COLO829 (cell line): ENCODE measurements around the gene C5orf63.
"Not testable (repeated sequence)": the region's sequence is repeated elsewhere in the genome, so short reads cannot be mapped to it uniquely, and the experiment has no call there.

Experiments
- DNase-seq: peaks from one replicate; pipeline ENCODE4 v3.0.0; 2012; ENCODE audit warnings: low spot score

The C5orf63 gene

DNA sequence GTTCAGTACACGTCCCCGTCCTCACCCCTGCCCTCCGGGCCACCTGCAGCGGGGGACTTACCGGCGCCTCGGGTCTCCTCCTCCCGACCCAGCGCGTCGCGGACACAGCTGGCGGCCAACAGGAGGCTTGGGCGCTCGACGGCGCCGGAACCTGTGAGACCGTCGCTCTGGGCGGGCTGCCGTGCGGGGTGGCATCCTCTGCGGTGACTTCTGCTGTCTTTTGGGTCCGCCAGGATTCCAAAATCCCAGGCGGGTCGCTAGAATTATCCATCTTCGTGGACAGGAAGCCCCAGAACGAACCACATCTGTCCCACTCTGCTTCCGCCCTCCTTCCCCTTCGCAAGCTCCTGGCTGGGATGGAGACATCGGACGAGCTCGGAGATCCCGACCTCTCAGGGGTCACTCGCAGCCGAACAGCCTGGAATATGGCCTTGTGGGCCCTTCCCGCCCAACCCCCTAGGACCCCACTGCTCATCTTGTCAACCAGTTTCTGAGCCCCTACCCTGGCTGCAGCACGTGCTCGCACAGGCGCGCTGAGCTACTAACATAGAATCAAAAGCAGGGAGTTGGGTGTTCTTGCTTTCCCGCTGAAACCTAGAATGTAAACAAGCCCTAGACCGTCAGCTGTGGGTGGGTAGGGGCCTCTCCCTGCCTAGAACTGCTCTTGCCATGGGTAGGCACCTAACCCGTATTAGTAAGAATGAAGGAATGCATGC, 42.0 kb downstream of the C5orf63 start:
- no peak for DNase-seq

DNA sequence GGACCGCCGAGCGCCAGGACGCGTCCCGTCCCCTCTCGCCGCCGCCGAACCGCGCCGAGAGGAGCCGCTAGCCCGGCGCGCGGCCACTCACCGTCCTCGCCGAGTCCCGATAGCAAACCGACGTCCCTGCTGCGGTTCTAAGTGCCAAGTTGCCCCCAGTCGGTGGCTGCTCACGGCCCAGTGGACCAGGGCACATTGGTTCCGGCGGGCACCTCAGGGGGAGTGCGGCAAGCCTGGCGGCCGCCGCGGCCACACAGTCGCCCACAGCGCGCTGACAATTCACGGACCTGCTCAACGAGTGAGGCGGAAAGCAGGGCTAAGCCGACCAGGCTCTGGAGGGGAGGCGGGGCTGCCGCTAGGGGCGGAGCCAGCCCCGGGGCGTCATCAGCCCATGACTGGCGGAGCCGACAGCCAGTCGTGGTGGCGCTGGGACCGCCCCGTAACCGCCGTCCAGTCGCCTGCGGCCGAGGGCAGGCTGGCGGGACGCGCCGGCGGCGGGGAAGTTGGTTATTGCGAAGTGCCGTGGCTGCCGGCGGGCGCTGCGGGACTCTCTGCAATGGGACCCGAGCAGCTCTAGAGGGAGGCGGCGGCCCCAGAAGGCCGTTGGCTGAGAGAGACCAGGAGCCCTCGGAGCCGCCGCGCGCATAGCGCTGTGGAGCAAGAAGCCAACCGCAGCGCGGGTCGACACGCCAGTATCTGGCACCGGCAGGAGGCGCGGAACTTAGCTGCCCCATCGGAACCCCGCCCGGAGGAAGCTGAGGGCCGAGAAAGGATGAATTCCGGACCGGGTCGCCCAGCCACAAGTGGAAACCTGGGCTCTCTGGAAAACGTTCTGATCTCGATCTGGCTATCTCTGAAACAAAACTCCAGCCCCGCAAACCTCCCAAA, 42.8 kb downstream of the C5orf63 start, which contains the start of gene MARCHF3:
Gene MARCHF3, minus strand, starts transcription at position 300 of the 888 bp plus-strand sequence. CDS start 112,387 bp downstream, outside the sequence.
- peak; percentile 69 for DNase-seq

DNA sequence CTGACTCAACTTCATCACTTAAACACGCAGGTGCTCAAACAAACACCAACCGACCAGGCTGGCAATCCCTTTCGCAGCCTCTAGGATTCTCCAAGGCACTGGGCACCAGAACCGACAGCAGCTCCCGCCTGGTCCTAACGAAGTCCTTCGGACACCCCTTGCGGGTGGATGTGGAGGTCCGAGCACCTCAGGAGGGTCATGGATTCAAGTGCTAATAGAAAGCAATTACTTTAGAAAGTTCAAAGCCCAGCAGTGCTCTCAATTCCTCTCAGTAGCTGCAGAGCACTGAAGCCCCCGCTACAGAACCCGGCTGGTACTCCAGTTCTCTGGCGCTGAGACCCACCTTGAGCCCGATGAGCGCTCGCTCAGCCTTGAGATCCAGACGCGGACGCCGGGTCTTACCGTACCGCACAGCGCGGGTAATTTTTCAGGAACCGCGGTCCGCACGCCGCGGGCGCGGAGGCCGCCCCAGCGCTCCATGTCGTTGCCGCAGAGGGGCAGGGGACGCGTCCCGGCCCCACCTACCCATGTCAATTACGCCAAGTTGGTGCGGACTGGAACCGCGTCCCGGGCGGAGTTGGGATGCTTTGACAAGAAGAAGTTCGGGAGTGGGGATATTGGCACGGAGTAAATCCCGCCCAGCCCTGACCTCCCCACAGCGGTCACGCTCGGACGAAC, 43.6 kb downstream of the C5orf63 start:
- no peak for DNase-seq

DNA sequence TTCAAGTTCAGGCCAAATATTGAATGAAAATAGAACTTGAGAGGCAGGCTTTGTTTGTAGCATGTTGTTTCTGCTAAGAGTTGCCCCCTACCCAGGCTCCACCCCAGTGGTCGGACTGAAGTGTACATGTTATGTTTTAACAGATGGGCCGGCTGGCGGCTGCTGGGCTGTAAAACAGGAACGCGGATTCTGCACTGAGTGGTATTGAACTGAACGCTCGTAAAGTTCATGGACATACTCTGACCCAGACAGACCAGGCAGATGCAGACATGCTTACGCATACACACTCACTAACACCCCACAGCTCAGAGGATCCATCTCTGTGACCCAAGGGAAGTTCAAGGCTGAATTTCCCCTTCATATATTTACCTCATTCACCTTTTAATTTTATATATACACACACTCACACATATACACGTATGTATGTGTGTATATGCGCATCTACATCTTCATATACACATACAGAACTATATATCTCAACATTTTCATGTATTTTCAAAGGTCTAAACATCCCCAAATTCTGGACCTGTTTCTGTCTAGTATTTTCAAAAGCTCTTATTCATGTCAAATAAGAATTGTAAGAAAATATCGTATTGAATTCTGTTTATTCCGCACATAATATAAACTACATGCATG, 44.4 kb downstream of the C5orf63 start:
- DNase-seq, result no peak

DNA sequence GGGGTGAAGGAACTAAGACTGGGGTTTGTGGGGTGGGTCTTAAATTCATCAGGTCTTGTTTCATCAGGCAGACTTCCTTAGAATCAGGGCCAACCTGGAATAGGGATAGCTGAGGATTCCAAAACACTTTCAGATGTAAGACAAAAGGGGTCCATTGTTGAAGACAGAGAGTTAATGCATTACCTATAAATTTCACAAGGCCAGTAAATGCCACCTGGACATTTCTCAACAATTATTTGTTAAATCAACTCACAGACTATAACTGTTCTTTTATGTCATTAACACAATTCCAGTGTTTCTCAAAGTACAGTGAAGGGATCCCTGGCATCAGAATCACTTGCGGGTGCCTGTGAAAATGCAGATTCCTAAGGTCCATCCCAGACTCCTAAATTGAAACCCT, 45.8 kb downstream of the C5orf63 start:
- DNase-seq, result no peak

DNA sequence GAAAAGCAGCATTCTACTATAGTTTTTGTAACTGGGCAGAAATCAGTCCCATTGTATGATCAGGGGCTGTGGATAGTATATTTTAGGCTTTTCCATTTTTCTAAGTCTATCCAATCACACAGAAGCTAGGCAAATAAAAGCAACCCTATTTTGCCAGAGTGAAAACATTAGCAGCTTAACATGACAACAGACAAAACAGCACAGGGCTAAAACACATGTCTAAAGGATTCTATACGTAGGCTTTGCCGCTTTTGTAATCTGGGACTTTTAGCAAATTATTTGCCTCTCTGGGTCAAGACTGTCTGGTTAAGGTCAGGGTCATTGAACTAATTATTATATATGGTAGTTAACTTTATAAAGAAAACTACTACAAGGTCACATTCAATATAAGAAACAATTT, 47.1 kb downstream of the C5orf63 start:
- DNase-seq, result no peak

DNA sequence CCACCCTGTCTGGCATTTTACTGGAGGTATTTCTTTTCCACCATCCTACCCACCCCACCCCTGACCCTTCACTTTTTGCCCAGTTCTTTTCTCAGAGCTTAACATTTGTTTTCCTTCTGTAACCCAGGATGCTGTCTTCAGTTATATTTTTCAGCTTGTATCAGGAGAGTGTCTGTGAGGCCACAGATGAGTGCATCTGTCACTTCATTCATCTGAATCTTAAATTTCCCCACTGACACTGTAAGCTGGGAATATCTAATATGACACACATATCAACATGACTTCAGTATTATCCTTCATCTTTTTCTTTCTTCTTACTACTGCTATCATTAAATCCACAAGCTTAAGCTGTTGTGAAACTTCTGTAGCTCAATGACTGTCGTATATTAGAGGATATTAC, 47.8 kb downstream of the C5orf63 start:
- no peak for DNase-seq

DNA sequence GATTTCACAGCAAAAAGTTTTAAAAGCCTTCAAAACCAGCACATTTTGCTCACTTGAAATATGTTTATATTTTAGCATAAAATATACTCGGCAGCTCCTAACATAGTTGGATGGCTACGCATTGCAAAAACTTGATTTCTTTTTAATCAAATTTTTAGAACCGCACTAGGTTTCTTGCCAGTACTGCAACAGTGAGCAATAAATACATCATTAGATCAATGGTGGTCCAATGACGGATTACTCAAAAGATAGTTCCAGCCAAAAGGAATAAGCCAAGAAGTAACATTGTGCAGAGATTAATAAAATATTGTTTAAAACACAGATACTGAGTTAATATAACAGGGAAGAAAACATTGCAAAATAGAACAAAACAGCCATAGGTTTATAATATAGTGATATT, 48.5 kb downstream of the C5orf63 start:
- no peak for DNase-seq

DNA sequence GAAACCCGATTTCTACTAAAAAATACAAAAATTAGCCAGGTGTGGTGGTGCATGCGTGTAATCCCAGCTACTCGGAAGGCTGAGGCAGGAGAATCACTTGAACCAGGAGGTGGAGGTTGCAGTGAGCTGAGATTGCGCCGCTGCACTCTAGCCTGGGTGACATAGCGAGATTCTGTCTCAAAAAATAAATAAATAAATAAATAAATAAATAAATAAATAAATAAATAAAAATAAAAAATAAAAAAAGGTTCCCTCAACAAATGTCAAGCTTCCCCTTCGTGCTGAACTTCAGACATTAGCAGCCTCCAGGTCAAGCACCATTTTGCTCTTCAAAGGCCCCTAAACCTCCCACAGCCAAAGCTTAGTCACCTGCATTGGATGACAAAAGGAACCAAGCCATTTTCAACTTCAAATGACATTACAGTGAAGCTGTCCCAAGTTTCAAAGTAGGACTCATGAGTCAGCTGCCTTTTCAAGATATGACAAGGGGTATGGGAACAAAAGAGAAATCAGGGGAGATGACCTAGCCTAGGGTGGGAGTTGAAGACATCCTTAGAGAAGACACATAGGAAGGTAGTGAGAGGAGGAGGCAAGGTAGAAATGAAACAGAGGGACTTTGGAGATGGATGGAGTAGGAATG, 49.6 kb downstream of the C5orf63 start:
- not testable (repeated sequence) for DNase-seq

DNA sequence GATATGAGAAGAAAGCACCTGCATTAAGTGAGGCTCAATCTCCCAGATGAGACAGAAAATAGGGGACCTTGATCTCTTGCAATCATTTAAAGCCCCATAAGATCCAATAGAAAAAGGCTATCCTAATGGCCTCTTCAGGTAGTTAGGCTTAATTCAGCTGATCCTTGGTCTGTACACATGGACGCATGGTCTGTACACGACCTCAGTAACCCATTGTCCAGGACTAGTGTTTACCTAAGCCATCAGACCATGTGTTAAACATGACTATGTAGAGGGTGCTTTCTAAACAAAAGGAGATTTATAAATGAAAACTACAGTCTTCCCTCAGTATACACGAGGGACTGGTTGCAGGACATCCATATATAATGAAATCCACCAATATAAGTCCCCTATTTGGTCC, 50.5 kb downstream of the C5orf63 start:
- no peak for DNase-seq

DNA sequence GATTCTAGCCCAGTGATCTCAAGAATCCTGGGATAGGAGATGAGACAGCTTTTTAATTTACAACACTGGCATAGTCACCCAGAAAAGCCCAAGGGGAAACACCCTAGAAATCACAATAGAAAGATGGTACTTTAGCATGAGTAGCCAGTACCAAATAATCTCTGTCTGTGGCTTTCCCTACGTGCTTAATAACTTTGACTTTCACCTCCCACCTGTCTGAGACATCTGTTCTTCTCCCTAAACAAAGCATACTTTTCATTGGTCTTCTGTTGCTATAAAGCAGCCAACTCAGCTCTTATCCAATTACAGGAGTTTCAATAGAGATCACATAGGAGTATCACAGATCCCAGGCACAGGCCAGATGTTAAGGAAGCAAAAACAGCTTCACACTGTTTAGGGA, 53.4 kb downstream of the C5orf63 start:
- DNase-seq, result no peak

DNA sequence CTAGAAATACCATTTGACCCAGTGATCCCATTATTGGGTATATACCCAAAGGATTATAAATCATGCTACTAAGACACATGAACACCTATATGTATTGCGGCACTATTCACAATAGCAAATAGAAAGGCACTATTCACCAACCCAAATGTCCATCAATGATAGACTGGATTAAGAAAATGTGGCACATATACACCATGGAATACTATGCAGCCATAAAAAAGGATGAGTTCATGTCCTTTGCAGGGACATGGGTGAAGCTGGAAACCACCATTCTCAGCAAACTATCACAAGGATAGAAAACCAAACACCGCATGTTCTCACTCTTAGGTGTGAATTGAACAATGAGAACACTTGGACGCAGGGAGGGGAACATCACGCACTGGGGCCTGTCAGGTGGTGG, 56.6 kb downstream of the C5orf63 start:
- DNase-seq, result not testable (repeated sequence)

DNA sequence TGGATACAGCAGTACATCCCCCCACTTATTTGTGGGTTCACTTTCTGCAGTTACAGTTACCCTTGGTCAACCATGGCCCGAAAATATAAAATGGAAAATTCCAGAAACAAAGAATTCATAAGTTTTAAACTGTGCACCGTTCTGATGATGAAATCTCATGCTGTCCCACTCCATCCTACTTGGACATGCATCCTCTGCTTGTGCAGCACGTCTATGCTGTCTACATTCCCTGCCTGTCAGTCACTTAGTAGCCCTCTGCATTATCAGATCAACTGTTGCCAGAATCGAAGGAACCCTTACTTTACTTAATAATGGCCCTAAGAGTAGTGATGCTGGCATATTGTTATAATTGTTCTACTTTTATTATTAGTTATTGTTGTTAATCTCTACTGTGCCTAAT, 57.6 kb downstream of the C5orf63 start:
- no peak for DNase-seq

DNA sequence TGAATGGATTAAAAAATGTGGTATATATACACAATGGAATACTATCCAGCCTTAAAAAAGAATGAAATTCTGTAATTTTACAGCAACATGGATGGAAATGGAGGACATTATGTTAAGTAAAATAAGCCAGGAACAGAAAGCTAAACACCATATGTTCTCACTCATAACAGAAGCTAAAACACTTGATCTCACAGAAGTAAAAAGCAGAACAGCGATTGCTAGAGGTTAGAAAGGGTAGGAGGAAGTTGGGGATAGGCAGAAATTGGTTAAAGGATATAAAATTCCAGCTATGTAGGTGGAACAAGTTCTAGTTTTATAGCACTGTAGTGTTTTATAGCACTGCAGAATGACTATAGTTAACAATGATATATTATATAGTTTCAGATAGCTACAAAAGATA, 58.7 kb downstream of the C5orf63 start:
- no peak for DNase-seq

DNA sequence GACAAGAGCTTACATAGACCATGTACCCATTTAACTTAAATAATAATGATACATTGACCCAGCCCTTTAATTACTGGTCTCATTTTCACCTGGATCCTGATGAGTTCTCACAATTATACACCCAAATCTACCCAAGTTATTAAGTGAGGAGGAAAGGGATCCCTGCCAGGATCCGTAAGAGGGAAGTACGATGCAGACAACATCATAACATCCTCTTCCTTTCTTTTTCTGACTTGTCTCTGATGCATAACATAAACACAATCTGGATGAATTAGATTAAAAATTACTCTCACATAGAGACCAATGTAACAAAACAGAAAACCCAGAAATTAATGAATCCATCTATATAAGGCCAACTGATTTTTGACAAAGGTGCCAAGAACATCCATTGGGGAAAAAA, 59.9 kb downstream of the C5orf63 start:
- no peak for DNase-seq

DNA sequence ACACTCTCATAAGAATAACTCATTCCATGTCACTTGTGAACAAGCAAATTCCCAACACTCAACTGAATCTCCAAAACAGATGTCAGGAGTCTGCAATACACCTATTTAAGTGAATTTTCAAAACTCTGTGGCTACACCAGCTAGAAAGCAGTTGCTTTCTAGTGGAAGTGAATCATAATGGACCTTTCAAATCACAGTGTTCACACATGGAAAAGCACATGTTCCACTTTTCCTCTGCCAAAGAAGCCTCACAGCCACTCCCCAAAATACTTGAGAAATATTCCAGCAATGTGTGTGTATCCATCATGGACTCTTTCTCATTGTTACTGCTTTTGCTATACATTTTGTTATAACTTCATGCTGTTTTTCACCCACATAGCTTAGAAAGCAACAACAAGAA, 60.4 kb downstream of the C5orf63 start:
- no peak for DNase-seq

DNA sequence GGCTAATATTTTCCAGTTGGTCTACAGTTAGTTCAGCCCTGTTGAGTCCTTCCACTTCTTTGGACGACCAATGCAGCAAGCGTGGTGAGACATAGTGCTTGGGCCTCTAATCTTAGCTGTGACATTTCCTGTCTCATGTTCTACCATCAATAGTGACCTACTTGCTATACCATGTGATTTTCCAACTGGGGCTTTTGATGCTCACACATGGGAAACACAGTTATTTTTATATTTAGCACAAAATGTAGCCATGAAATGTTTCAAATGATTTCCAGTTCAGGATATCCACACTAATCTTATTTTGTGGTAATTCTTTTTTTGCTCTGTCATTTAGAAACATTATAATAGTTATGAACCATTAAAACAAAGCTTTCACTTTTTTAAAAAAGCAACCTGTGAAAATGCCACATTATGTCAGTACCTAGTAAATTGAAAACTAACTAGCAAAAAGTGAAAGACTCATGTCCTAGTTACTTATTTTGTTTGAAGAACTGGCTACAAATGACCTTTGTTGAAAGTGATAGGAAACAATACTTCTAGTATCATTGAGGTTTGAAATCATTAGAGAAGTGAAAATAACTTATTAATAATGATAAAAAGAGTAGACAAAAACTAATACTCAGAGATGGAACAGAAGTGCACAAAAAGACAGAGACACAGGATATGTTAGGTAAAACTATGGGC, 61.2 kb downstream of the C5orf63 start:
- DNase-seq, result no peak

DNA sequence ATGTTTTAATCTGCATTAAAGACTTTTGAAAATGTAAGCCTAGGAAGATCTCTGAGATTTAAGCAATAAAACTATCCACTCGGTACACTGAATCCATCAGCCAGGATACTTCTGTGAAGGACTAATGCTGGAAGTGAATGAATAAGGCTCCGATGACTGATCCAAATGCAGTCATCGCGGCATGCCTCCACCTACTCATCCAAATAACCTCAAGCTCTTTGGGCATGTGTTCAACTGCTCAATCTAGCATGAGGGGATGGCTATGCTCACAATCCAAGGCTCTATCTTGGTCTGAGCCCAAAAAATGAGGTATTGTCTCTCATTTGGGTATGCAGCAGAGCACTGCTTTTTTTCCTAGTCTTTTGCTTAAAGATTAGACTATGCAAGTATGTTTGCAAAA, 62.1 kb downstream of the C5orf63 start:
- DNase-seq, result no peak

DNA sequence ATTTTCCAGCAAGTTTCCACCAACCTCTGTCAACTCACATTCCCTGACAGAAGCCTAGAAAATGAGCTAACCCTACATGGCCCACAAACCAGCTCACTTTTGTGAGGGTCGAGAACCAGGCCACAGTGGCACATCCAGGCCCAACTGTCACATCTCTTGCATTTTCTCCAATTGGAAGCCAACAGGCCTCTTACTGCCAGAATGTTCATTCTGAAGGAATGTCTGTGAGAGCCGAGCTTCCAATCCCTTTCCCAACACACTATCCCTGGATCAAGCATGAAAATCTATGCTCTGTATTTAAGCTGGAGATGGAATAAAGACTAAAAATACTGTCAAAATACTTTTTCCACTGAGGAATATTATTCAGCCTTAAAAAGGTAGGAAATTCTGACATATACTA, 62.9 kb downstream of the C5orf63 start:
- no peak for DNase-seq

DNA sequence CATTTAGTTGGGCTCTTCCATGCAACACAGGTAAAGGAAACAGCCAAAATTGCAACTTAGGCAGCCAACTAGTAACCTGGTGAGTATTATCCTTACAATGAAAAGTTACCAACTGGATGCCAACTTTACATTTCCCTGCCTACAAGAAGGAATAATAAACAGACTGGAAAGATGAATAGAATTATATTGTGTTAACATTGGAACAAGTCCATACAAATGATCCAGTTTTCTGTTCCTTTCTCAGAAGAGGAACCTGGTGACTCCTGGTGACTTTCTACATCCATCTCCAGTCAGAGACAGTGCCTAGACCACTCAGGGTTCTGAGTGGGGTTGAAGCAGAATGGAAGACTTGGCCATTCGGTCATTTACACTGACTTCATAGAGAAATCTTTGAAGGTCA, 63.5 kb downstream of the C5orf63 start:
- no peak for DNase-seq

DNA sequence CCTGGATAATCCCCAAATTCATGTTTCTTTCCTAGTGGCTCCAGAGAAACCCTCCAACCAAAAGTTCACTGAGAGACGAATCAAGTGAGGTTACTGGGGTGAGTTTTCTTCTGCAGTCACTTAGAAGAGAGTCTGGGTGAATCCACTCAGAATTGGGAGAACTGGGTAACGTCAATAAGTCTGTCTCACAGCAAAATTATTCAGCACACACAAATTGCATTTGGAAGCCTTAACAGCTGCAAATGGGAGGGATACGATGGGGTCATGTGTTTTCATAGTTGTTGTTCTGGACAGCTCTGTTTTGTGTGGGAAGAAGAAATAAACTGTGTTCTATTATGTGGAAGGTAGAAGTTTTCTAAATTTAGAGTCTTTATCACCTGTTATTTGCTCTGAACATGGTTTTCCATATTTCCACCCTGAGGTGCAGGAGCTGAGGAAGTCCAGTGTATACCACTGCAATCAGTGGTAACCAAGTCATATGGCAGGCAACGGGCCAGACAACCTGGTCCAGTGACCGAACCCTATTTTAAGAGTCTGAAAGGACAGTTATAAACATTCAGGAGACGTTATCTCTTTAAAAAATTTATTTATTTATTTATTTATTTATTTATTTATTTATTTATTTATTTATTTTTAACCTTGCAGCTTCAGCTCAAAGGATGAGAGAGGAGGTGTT, 64.9 kb downstream of the C5orf63 start:
- no peak for DNase-seq
